GDM1 (cell line): ENCODE data around the gene AK5.
"Not testable (repeated sequence)": the region's sequence is repeated elsewhere in the genome, so short reads cannot be mapped to it uniquely, and the experiment has no call there.

ENCODE experiments used
- DNase-seq: peaks from one replicate; lab custom pipeline; 2025; lab: John Stamatoyannopoulos, UW

AK5 gene

DNA sequence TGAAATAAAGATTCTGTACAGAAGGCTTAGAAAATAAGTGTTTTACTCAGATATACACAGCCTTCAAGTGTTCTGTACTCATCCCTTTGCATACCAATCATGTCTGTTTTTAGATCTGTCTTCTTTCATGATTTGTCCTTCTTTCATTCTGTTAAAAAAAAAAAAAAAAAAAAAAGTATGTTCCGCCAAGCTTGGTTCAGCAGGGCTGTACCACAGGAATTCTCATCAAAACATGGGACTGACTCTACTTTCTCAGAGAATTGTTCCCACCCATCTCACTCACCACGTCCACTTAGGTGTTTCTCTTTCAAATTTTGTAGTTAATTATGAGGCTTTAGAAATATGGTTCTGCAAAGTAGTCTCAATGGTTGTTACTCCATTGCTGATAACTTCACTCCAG, 119.0 kb downstream of the AK5 start:
- no peak for DNase-seq

DNA sequence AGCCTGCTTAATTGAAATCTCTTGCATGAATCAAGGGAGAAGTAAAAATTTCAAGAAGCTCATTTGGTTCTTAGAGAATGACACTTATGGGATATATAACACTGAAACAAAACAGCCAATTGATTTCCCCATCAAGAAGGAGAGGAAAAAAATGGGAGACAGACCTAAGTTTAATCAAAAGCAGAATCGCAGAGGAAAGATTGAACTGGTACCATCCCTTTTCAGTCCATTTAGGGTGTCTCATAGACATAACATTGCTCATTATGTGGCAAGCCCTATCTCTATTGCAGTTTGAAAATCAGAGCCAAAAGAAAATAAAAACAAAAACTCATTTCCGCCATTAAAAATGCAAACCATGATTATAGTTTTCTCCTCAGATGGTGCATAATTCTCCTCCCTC, 119.6 kb downstream of the AK5 start:
- no peak for DNase-seq

DNA sequence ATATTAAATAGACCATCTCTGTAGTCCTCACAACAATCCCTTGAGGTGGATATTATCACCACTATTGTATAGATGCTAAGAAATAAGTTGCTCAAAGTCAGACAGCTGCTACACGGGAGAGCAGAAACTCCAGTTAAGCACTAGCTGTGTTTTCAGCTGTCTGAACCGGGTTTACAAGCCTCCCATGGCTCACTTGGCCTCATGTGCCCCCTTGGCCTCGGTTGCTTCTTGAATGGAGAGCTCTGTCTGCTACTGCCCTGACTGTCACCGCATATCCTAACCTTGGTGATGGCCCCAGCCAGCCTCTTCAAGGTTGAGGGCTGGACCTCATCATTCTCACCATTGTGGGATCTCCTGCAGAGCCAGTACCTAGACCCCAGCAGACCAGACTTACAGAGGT, 123.4 kb downstream of the AK5 start:
- no peak for DNase-seq

DNA sequence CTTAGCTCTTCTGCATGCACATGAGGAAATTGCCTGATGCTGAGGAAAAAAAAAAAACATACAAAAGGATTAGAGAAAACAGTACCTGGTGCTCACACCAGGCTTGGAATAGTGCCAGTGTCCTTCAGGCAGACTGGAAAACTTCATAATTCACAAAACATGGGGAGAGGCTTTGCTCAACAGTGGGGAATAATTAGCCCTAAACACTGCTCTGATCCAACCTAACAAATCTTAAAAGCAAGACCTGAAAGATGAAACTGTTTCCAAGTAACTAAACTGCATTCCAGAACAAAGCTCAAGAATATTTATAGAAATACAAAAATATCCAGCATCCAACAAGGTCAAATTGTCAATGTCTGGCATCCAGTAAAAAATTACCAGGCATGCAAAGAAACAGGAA, 124.8 kb downstream of the AK5 start:
- no peak for DNase-seq

DNA sequence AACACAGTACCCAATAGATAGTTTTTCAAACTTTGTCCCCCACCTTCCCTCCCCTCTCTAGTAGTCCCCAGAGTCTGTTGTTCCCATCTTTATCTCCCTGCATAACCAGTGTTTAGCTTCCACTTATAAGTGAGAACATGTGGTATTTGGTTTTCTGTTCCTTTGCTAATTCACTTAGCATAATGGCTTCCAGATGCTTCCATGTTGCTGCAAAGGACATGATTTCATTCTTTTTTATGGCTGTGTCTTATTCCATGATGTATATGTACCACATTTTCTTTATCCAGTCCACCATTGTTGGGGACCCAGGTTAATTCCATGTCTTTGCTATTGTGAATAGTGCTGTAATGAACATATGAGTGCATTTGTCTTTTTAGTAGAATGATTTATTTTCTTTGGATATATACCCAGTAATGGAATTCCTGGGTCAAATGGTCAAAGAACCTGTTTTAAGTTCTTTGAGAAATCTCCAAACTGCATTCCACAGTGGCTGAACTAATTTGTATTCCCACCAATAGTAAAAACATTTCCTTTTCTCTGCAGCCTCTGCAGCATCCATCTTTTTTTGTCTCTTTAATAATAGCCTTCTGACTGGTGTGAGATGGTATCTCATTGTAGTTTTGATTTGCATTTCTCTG, 126.0 kb downstream of the AK5 start:
- no peak for DNase-seq

DNA sequence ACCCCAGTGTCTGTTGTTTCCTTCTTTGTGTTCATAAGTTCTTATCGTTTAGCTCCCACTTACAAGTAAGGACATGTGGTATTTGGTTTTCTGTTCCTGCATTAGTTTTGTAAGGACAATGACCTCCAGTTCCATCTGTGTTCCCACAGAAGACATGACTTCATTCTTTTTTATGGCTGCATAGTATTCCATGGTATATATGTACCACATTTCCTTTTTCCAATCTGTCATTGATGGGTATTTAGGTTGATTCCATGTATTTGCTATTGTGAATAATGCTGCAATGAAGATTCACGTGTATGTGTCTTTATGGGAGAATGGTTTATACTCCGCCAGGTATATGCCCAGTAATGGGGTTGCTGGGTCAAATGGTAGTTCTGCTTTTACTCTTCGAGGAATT, 127.1 kb downstream of the AK5 start:
- DNase-seq: not testable (repeated sequence)

DNA sequence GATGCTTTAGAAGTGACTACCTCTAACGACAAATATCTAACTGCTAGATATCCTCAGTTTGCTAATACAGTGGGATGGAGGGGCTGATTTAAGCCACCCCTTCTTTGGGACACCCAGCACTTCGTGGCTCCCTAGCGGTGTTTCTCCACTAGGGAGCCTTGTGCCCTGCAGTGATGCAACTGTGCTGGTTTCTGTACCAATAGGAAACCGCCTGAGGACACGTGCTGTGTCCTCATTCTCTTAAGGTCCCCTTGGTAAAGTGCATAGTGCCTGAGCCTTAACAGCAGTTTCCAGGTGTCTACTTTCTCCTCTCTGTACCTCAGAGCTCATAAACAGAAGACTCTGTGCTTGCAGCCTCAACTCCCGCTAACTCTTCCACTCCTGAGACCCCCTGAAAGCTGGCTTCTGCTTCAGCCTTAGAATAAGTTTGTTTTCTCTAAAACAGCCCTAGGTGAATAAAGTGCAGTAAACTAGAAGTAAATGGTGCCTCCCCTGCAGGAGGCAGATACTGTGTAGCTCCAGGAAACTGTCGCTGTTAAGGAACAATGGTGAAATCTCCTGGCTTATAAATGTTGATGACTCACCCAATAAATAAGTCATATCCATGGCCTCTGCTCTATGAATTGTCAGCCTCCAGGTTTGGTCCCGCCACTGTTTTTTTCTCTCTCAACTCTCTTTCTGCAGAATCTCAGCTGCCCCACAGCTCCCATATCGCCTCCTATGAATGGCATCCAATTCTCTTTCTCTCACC, 130.4 kb downstream of the AK5 start:
- DNase-seq: no peak

DNA sequence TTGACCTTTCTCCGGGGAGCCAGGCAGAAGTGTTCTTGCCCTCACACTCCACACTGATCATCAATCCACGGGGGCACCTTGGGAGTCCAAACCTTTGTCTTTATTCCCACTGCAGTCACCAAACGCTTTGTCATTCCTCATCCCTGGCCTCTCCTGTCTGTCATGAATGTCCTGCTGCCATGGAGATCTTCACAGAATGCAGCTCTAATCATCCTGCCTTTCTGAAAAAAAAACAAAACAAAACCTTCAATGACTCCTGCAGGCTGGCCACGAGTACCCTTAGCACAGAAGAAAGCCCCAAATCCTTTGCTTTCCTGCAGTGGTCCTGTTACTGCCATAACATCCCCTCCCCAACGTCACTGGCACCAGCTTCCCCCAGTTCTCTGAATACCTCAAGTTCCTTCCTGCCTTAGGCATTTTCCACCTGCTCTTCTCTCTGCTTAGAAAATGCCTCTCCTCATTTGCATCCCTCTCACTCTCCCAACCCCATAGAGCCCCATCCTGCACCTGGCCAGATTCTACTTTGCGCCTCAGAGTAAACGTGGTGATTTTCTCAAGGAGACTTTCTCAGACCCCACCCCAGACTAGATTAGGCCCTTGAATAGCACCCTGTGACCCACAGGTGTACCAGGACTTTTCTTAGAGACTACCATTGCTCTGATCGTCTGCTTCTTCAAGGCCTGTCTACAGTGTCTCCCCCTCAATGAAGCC, 131.2 kb downstream of the AK5 start:
- DNase-seq: peak; percentile 41

DNA sequence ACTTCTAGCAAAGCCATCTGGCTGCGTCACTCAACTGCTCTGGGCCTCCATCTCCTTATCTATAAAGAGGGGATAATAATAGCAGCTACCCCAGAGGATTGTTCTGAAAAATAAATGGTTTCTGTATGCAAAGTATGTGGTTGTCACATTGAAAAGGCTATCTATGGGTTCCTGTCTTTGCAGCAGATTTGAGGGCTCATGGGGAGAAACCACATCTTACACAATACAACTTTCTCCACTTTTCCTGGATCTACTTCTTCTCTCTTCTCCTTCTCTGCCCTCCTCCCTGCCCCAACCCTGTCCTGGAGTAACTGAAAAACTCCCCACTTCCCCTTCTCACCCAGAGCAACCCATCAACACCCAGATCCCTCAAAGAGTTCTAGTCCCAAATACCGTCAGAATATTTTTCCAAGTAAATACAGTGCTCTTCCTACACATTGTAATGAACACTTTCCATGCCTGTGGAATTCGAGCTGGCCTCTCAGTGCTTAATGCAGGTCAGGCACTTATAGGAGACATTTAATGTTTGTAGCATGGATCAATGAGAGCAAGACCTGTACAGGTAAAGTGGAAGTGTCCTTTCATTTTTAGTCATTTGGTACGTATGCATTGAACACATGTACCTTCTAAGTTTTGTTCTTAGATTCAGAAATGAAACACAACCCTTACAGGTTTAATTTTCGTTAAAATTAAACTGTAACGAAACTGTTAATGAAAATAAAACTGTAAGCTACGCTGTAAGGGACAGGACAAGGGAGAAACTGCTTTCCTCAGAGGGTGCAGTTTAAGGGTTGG, 131.9 kb downstream of the AK5 start:
- DNase-seq: peak; percentile 80

DNA sequence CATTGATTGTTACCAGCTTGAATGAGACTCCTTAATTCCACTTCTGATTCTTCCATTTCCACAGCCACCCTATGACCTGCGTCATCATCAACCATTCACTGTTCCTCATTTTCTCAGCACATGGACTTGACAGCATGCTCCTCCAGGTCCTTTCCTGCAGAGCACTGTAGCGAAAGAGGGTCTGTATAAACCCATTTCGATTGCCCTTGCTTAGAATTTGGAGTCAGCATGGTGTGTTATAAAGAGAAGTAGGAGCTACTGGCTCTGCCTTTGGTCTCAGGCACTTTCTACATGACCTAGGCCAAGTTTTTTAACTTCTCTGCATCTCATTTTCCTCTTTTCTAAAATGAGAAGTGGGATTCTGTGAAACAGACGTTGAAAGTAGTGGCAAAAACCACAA, 133.8 kb downstream of the AK5 start:
- DNase-seq: peak; percentile 53

DNA sequence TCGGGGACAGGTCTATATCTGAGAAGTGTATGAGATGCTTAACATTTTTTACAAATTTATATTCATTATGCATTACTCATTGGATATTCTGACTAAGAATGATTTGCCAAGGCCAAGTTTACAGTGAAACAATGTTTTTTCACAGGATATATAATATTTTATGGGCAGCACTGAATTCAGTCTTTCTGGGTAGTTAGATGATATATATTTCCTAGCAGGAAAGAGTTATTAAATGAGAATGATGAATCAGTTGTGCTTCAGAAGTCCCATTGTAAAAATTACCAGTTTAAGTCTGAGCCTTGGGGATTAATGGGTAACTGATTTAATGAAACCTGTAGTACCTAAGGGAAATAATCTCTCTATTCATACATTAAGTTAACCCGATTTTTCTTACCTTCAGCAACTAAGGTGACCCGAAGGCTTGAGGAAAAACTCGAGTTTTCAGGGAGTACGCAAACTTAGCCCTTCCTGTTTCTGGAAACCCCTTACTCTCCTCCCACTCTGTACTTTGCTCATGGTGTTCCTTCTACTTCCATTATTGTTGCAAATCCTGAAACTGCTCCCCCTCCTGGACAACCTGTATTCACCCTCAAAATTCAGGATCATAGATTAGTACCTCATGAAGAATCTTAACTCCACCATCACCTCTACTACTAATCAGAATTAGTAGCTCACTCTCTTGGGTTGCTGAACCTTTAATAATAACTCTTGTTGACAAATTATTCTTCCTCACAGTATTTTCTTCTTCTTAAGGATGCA, 135.1 kb downstream of the AK5 start:
- DNase-seq: no peak

DNA sequence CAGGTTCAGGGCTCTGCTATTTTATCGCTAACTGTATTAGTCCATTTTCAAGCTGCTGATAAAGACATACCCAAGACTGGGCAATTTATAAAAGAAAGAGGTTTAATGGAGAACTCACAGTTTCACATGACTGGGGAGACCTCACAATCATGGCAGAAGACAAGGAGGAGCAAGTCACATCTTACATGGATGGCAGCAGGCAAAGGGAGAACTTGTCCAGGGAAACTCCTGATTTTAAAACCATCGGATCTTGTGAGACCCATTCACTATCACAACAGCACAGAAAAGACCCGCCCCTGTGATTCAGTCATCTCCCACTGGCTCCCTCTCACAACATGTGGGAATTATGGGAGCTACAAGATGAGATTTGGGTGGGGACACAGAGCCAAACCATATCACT, 136.2 kb downstream of the AK5 start:
- DNase-seq: not testable (repeated sequence)

DNA sequence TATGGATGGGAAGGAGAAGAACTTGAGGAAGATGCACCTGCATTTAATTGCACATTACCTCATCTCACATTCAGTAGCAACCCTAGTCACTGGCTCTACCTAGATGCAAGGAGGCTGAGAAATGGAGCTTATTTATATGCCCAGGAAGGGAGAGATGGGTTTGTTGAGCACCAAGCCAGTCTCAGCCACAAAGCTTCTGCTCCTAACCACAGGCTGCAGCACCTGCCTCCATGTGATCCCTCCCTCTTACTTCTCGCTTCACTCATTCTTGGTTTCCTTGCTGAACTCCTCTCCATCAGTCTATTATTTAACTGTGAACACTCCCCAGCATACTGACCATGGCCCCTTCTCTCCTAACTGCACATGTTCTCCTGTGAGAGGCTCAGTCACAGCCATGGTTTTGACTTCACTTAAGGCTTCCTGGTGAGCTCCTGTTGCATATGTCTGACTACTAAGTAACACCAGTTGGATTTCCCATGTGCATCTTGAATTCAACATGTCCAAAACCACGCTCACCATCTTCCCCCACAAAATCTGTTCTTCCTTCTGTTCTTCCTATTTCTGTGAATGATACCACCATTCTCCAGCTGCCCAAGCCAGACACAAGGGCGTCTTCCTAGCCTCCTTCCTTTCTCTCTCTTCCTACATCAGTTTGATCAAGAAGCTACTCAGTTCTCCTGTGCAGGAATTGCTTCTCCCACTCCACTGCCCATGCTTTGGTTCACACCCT, 139.8 kb downstream of the AK5 start:
- no peak for DNase-seq

DNA sequence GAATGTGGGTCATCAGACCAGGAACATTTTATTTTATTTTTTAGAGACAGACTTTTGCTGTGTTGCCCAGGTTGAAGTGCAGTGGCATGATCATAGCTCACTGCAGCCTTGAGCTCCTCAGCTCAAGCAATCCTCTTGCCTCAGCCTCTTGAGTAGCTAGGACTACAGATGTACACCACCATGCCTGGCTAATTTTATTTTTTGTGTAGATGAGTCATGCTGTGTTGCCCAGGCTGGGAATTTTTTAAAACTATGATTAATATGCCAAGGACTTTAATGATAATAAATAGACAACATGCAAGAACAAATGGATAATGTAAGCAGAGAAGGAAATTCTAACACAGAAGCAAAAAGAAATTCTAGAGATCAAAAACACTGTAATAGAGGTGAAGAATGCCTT, 142.4 kb downstream of the AK5 start:
- no peak for DNase-seq

DNA sequence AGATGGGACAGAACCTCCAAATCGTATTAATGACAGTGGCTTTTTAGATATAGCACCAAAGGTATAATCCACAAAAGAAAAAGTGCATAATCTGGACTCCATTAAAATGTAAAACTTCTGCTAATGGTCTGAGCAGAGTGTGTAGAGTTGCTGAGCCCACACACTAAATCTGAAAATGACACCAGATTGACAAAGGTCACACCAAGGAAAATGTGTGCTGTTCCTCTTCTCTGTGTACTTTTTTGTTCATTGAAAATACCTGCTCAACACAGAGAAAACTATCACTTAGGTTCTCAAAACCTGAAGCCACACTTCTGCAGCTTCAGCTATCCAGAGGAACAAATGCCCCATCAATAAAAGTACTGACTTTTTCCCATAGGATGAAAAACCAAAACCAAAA, 146.2 kb downstream of the AK5 start:
- no peak for DNase-seq

DNA sequence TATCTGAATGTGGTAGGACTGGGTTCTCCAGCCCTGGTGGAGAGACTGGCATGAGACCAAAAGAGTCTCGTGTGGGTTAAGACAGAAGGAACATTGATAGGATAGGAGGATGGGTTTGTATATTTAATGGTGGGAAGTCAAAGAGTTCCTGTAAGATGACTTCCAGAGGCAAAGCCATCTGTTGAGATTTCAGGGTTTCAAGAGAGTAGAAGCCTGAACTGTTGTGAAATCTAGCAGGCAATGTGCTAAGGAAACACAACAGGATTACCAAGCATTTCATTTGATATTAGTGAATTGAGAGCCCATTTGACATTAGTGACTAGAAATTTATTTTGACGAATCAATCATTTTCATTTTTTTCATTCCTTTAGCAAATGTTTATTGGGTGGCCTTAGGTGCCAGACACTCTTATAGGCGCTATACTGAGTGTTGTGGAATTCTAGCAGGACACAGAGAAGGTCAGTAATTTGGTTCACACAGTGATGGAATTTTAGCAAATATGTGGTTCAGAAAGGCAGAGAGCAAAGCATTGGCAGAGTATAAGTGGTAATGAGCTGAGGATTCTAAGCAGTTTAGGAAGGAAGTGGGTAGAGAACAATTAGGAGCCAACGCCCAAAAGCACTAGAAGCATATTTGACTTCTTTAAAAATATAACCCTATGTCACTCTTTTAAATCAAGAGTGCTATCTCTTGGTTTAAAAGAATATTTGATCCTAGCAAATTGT, 149.3 kb downstream of the AK5 start:
- DNase-seq: no peak

DNA sequence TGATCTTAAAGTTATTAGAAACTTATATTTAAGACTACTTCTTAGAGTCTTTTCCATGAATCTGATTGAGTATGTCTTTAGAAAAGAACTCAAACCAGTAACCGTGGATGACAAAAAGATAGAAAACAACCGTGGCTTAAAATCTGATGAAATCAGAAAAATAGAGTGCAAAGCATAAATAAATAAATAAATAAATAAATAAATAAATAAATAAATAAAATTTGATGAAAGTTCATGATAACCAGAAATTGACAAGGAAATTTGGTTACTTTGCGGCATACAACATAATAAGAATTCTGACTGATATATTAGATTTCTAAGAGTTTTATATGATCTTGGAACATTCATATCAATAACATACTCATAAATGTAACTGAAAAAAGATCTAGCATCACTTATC, 152.1 kb downstream of the AK5 start:
- no peak for DNase-seq

DNA sequence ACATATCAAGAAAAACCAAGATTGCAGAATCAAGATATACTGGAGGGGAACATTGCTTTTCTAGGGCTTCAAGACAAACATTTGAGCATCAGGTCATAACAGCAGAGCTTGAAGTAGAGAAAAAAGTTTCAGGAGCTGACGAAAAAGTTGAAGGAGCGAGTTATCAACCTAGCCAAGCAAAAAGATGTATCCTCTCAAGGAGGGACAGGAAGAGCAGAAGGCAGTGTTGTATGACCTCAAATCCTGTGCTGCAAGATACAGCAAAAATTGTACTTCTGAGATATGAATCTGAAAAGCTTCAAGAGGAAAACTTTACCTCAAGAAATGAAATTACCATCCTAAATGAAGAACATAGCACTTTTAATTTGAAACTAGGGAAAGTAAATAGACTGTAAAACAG, 153.1 kb downstream of the AK5 start:
- peak; percentile 28 for DNase-seq

DNA sequence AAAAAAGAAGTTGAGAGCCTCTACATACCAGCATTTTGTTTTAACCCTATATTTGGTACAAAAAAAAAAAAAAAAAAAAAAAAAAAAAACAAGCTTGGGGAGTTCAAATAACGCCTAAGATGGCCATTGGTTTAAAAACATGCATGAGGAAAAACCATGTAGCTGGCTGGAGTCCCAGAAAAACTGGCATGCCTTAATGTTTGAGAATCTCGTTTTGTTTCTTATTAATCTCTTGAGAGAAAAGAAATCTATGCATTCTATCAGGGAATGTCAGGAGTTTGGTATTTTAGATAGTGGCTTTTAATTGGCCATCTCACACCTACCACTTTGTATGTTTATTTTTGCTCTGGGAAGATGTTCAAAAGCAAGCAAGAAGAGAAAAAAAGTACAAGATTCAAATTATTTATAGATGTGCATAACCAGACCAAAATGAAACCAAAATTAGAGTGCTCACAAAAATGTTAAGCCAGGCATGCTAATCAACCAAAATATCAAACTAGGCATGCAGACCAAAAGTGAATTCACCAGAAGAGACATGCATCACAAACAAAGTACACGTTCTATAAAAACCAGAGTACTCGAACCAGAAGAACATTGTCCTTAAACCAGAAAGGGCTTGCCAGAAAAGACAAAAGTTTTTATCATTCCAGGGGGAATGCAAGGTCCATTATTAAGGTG, 156.6 kb downstream of the AK5 start:
- DNase-seq: no peak
